GM19328 (cell line): ENCODE results near the gene ASMT.
"Not testable (repeated sequence)": the region's sequence is repeated elsewhere in the genome, so short reads cannot be mapped to it uniquely, and the experiment has no call there.

Experiments used
- ATAC-seq: cut with Tn5 transposase; IDR thresholded peaks from one replicate; pipeline ENCODE4 v1.9.1; 2021; ENCODE audit warnings: mild to moderate bottlenecking, moderate library complexity; ENCODE audit not compliant: unreplicated experiment

Gene ASMT

GRCh38 chrX:1646009-1646408, 31.1 kb downstream of the ASMT start:
- ATAC-seq, result no peak

- ATAC-seq, result no peak
Measured at GRCh38 chrX:1649621-1650020, 34.8 kb downstream of the ASMT start.

GRCh38 chrX:1652011-1652811, 37.4 kb downstream of the ASMT start:
- not testable (repeated sequence) for ATAC-seq

GRCh38 chrX:1656379-1656778, 41.5 kb downstream of the ASMT start:
- ATAC-seq, result no peak

GRCh38 chrX:1657367-1658070, 42.7 kb downstream of the ASMT start:
- peak; percentile 73 for ATAC-seq

- peak; percentile 26 for ATAC-seq
Measured at GRCh38 chrX:1658071-1658491, 43.2 kb downstream of the ASMT start.

- no peak for ATAC-seq
Measured at GRCh38 chrX:1659664-1660461, 45.0 kb downstream of the ASMT start.

- no peak for ATAC-seq
Measured at GRCh38 chrX:1661048-1661921, 46.4 kb downstream of the ASMT start.

- no peak for ATAC-seq
Measured at GRCh38 chrX:1661922-1662221, 47.0 kb downstream of the ASMT start.

GRCh38 chrX:1667566-1667965, 52.7 kb downstream of the ASMT start:
- no peak for ATAC-seq

GRCh38 chrX:1673337-1673736, 58.5 kb downstream of the ASMT start:
- ATAC-seq, result no peak

GRCh38 chrX:1676866-1677265, 62.0 kb downstream of the ASMT start:
- no peak for ATAC-seq

- ATAC-seq, result no peak
Measured at GRCh38 chrX:1679238-1679637, 64.4 kb downstream of the ASMT start.

GRCh38 chrX:1681439-1681838, 66.6 kb downstream of the ASMT start:
- ATAC-seq, result no peak

- not testable (repeated sequence) for ATAC-seq
Measured at GRCh38 chrX:1681856-1682255, 67.0 kb downstream of the ASMT start.

GRCh38 chrX:1682501-1682900, 67.6 kb downstream of the ASMT start:
- not testable (repeated sequence) for ATAC-seq

GRCh38 chrX:1684883-1685282, 70.0 kb downstream of the ASMT start:
- ATAC-seq, result not testable (repeated sequence)

- not testable (repeated sequence) for ATAC-seq
Measured at GRCh38 chrX:1685444-1685880, 70.6 kb downstream of the ASMT start.

- ATAC-seq, result no peak
Measured at GRCh38 chrX:1686642-1687041, 71.8 kb downstream of the ASMT start.
